HG03280 (cell line): ENCODE measurements around the gene ZNF791.
A peak's percentile ranks its signal among the peaks of the same experiment; 100 is the strongest.
"Not testable (repeated sequence)": the region's sequence is repeated elsewhere in the genome, so short reads cannot be mapped to it uniquely, and the experiment has no call there.

ENCODE experiments used
- ATAC-seq: cut with Tn5 transposase; IDR thresholded peaks from one replicate; pipeline ENCODE4 v1.9.1; 2021; ENCODE audit warnings: mild to moderate bottlenecking, moderate library complexity; ENCODE audit not compliant: unreplicated experiment

The ZNF791 gene

DNA sequence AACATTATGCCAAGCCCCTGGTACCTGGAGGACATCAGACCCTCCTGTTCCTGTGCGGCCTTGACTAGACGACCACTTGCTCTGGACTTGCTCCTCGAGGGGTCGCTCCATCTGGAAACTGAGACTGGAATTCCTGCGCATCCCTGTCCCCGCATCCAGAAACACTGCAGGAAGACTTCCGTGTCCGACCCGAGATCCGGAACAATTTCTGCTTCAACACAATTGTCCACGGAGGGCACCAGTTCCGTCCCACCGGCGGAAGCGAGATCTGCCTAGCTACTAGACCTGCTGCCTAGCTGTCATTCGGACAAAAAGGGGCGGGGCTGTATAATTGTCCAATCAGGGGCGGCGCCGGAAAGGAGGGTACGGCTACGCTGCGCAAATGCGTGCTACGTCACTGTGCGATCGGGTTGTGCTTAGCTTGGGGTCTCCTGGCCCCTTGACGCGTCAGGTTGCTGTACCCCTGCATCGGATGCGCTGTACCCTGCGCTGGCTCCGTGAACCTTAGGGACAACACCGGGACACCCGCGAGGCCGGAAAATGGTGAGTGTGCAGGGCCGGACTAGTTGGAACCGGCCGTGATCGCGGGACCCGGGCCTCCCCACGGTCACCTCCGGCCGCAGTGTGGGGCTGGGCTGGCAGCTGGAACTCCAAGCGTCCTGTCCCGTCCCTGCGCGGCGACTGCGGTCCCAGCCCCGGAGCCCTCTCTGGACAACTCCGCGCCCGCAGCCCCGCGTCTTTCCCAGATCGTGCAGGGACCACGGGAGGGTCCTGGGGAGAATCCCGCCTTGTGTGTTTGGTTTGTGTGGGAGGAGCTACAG lies at the start of gene ZNF791, which contains the start of gene ZNF490:
TSS of gene ZNF791 (plus strand) at position 381 of the 821 bp plus-strand sequence. CDS start at position 541, 160 bp downstream.
TSS of gene ZNF490 (minus strand) at position 274 of the 821 bp plus-strand sequence. CDS start at position 141, 133 bp downstream.
- peak; percentile 86 for ATAC-seq

DNA sequence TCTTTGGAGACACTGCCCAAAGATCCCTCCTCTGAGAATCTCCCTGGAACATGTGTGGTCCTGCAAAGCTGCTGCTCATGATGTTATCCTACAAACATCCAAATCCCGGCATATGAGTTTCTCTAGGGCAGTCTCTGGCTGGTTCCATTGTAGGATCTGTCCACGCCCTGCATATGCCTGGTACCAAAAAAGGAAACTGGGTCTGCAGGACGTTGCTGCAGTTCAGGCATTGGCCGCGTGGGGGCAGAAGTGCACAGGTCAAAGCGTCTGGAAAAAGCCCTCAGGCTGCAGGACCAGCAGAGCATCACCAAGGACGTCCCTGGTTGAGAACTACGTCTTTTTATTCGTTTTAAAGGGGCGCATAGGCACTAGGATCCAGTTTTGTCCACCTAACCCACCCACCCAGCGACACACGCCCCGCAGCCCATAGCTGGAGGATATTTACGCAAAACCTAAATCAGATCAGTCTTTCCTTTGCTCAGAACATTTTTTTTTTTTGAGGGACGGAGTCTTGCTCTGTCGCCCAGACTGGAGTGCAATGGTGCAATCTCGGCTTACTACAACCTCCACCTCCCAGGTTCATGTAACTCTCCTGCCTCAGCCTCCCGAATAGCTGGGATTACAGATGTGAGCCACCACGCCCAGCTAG lies 46.6 kb upstream of the ZNF791 start:
- ATAC-seq = no peak

DNA sequence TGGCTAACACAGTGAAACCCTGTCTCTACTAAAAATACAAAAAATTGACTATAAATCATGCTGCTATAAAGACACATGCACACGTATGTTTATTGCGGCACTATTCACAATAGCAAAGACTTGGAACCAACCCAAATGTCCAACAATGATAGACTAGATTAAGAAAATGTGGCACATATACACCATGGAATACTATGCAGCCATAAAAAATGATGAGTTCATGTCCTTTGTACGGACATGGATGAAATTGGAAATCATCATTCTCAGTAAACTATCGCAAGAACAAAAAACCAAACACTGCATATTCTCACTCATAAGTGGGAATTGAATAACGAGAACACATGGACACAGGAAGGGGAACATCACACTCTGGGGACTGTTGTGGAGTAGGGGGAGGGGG lies 44.3 kb upstream of the ZNF791 start:
- not testable (repeated sequence) for ATAC-seq

DNA sequence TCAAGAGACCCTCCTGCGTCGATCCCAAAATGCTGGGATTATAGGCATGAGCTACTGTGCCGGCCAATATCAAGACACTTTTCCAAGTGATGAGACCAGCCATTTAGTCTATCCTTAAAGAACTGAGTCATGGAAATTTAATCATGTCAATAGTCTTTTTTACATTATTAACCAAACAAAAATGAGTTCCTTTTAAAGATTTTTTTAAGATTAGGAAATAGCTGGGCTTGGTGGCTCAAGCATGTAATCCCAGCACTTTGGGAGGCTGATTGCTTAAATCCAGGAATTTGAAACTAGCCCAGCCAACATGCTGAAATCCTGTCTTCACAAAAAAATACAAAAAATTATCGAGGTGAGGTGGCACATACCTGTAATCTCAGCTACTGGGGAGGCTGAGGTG lies 42.8 kb upstream of the ZNF791 start:
- no peak for ATAC-seq

DNA sequence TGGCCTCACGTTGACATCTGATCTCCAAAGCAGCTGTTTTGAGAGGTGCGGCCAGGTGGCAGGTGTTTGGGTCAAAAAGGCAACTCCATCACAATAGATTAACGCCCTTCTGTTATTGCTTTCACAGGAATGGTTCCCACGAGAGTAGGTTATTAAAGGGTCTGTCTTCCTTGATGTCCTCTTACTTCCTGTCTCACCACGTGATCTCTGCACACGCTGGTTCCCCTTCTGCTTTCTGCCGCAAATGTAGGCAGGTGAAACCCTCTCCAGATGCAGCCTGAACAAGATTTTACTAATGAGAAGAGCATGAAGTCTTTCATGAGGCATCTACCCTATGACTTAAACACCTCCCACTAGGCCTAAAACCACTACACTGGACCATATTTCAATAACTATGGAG lies 36.7 kb upstream of the ZNF791 start:
- no peak for ATAC-seq

DNA sequence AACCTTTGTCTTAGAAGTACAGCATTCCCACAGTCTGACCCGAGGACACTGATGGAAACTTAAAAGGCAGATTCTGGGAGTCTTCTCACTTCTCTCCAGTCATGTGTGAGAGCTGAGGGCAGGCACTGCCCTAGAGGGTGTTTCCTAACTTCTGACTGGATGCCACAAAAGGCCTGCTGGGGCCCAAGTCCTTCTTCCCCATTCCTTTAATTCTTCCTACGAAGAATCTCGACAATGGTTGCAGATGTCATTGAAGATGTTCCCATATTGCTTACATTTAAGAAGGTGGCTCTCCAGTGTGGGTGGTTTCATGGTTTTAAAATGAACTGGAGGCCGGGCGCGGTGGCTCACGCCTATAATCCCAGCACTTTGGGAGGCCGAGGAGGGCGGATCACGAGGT lies 32.1 kb upstream of the ZNF791 start:
- ATAC-seq = no peak

DNA sequence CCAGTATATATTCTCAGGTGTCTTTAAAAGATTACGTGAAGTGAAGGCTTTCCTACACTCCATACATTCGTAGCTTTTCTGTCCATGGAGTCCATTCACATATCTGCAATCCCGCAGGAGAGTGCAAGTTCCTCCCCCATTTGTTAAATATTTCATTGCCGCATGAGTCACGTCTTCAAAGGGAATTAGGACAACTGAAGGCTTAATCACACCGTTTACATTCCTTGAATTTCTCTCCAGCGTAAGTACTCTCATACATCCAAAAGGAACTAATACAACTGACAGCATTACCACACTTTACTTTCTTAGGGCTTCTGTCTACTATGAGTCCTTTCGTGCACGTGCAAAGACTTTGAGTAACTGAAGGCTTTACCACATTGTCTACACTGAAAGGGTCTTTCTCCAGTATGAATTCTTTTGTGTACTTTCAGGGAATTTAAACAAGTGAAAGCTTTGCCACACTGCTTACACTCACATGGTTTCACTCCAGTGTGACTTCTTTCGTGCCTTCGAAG lies 30.5 kb upstream of the ZNF791 start:
- no peak for ATAC-seq

DNA sequence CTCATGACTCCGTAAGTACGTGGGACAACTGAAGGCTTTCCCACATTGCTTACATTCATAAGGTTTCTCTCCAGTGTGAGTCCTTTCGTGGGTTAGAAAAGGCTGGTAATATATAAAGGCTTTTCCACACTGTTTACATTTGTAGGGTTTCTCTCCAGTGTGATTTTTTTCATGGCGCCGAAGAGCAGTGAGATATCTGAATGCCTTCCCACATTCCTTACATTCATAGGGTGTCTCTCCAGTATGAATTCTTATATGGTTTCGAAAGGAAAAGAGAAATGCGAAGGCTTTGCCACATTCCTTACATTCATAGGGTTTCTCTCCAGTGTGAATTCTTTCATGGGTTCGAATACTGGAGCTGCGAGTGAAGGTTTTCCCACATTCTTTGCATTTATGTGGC lies 29.6 kb upstream of the ZNF791 start:
- ATAC-seq = no peak

DNA sequence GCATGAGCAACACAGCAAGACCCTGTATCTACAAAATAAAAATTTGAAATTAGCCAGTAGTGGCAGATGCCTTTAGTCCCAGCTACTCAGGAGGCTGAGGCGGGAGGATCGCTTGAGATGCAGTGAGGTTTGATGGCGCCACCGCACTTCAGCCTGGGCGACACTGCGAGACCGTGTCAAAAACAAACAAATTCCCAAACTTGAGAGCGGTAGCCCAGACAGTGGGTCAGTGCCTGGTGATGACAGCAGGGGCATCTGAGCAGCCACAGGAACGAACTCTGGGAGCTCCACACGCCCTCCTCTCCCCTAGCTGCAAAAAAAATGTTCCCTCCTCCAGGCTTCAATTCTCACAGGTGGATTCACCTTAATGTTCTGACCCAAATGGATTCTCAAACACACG lies 14.2 kb upstream of the ZNF791 start:
- no peak for ATAC-seq

DNA sequence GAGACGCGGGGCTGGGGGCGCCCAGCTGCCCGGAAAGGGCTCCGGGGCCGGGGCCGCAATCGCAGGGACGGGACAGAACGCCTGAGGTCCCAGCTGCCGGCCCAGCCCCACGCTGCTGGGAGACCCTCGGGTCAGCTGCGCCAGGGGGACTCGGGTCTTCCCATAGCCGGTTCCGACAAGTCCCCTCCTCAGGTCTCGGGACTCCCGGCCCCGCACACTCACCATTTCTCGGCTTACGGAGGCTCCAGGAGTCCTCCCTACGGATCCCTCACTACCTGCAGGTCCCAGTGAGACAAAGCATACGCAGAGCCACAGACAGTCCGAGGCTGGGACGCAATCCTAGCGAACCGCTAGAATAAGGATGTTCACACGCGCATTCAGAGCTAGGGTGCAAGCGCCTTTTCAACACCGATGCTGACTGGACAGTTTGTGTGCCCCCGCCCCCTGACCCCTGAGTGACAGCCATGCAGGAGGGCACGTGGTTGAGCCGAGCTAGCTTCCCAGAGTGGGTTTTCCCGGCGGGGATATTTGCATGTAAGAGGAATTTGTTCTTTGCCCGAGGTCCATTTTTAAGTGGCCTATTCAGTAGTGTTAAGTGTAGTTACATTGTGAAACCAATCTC lies 13.7 kb upstream of the ZNF791 start:
- ATAC-seq = no peak

DNA sequence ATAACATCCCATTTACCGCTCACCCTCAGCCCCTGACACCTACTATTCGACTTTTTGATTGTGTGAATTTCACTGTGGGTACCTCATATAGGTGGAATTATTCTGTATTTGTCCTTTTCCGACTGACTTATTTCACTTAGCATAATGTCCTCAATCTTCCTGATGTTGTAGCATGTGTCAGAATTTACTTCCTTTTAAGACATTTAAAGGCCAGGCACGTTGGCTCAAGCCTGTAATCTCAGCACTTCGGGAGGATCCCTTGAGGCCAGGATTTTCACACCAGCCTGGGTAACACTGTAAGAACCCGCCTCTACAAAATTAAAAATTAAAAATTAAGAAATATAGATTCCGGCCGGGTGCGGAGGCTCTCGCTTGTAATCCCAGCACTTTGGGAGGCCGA lies 13.1 kb upstream of the ZNF791 start:
- no peak for ATAC-seq

DNA sequence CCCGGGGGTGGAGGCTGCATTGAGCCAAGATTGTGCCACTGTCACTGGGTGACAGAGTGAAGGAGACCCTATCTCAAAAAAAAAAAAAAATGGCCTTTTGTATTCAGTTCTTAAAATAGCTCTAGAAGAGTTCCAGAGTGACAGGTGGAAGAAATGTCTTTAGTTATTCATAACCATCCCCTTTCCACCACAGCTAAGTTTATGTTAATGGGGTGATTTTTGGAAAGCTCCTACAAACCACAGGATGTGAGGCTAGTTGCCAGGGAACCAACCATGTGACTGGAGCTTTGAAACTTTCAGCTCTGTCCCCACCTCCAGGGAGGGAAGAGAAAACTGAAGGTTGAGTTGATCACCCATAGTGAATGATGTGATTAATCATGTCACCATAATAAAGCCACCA lies 7.0 kb upstream of the ZNF791 start:
- peak; percentile 52 for ATAC-seq

DNA sequence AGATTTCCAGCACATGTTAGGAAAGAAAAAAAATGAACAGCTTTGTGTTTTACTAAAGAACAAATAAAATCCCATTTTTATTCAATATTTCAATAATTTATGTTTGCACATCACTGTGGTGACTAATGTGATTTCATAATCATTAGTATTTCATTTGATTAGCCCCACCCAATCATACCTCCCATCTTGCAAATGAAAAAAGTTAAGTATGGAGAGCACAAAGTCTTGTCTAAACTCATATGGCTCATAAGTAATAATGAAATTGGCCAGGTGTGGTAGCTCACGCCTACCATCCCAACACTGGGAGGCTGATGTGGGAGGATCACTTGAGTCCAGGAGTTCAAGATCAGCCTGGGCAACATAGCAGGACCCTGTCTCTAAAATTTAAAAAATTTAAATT lies 3.9 kb upstream of the ZNF791 start:
- no peak for ATAC-seq

DNA sequence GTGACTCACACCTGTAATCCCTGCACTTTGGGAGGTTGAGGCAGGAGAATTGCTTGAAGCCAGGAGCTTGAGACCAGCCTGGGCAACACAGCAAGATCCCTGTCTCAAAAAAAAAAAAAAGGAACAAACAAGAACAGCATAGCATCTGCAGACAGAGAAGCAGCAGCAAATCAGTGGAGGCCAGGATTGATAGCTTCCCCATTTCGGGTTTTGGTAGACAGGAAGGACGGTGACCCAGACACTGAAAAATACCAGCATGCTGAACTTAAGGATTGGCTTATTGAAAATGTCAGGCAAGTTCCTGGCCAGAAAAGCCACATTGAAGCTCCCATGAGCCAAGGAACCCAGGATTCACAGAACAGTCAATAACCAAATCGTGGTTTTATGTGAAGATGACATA lies 3.1 kb upstream of the ZNF791 start:
- no peak for ATAC-seq

DNA sequence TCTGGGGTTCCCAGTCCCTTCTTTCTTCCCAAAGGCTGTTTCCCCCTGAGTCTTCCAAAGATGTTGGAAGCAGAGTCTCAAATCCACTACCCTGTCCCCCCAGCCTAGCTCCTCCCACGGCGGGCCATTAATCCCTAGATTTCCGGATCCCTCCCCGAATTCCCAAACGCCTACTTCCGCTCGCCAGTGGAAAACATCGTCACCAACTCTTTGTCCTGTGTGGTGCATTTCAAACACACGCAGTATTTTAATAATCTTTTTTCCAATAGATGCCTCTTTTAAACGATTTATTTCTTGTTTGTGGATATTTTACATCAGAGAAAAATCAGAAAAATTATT lies 610 bp downstream of the ZNF791 start:
- no peak for ATAC-seq

DNA sequence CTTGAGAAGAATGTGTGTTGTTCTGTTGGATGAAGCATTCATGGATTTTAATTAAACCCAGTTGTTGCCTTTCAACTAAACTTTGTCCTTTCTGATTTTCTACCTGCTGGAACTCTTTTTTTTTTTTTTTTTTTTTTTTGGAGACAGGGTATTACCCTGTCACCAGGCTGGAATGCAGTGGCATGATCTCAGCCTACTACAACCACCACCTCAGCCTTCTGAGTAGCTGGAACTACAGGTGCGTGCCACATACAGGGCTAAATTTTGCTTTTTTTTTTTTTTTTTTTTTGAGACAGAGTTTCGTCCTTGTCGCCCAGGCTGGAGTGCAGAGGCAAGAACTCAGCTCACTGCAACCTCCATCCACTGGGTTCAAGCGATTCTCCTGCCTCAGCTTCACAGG lies 6.9 kb downstream of the ZNF791 start:
- no peak for ATAC-seq

DNA sequence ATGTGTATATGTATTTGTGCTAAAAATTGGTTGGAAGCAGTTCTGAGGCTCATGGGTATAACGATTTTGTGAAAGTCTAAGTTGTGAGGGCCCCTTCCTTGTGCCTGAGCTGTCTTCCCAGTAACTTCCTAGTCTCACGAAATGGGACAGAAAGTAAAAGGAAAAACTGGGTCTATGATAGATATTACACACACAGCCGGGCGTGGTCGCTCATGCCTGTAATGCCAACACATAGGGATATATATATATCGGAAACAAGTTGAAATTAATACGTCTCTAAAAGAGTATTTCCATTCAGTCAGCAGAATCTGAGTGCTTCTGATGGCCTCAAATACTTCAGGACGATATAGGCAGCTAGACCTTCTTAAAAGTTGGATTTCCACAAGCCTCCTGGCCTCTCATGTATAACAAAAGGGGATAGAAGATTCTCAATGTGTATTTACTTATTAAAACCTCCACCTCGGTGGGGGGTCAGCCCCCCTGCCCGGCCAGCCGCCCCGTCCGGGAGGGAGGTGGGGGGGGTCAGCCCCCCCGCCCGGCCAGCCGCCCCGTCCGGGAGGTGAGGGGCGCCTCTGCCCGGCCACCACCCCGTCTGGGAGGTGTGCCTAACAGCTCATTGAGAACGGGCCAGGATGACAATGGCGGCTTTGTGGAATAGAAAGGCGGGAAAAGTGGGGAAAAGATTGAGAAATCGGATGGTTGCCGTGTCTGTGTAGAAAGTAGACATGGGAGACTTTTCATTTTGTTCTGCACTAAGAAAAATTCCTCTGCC lies 10.7 kb downstream of the ZNF791 start:
- not testable (repeated sequence) for ATAC-seq

DNA sequence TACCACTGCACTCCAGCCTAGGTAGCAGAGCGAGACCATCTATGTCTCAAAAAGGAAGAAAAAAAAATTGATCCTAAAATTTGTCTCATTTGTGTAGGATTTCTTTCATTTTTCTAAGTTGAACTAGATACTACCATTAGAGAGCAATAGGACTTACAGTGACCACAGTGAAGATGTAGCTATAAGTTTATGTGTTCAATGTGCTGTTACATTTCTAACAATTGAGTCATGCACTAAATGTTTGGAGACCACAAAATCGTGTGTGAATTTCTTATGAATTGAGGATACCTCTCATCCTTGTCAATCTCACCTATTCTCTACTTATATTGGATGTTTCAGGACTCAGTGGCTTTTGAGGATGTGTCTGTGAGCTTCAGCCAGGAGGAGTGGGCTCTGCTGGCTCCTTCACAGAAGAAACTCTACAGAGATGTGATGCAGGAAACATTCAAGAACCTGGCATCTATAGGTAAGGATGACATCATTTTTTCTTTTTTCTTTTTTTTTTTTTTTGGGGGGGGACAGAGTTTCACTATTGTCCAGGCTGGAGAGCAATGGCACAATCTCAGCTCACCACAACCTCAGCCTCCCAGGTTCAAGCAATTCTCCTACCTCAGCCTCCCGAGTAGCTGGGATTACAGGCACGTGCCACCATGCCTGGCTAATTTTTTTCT lies 12.8 kb downstream of the ZNF791 start:
- no peak for ATAC-seq

DNA sequence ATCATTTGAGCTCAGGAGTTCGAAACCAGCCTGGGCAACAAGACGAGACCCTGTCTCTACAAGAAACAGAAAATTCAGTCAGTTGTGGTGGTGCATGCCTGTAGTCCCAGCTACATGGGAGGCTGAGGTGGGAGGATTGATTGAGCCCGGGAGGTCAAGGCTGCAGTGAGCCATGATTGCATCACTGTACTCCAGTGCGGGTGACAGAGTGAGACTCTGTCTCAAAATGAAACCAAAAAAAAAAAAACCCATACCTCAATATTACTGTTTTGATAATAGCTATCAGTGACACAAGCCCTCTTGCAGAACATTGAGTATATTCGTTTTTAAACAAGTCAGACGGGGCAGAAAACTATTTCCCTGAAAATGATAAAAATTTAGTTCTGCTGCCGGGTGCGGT lies 16.2 kb downstream of the ZNF791 start:
- ATAC-seq = no peak
